Endodermal cell (in vitro differentiated cells): ENCODE measurements around the gene LEFTY1. TPM values are rescaled to one million over a fixed set of nuclear protein-coding genes. Genes with fewer than 3 reads are reported as not detected.

Experiments used
- DNase-seq: peaks from one replicate; pipeline ENCODE4 v3.0.0-alpha.2; 2017
- H3K27ac ChIP-seq: 2 replicates; pipeline ENCODE4 v1.5.1; 2013; ENCODE audit warnings: mild to moderate bottlenecking, low read depth, low read length, moderate library complexity
- H3K27me3 ChIP-seq: 2 replicates; pipeline ENCODE4 v1.6.1; 2013; ENCODE audit warnings: mild to moderate bottlenecking, low read length, moderate library complexity; ENCODE audit not compliant: insufficient read depth, control insufficient read depth, poor library complexity, severe bottlenecking
- H3K36me3 ChIP-seq: 2 replicates; pipeline ENCODE4 v1.7.0; 2013; ENCODE audit warnings: mild to moderate bottlenecking, low read length, moderate library complexity; ENCODE audit not compliant: control insufficient read depth, insufficient read depth
- H3K4me1 ChIP-seq: one replicate; pipeline ENCODE4 v1.7.0; 2013; ENCODE audit warnings: low read length; ENCODE audit not compliant: control insufficient read depth, insufficient read depth
- H3K4me3 ChIP-seq: 2 replicates; pipeline ENCODE4 v1.5.1; 2013; ENCODE audit warnings: mild to moderate bottlenecking, low read length, moderate library complexity
- H3K9ac ChIP-seq: 2 replicates; pipeline ENCODE4 v1.6.1; 2013; ENCODE audit warnings: mild to moderate bottlenecking, low read length, moderate library complexity; ENCODE audit not compliant: poor library complexity, severe bottlenecking; ENCODE audit errors: extremely low read depth
- H3K9me3 ChIP-seq: 2 replicates; pipeline ENCODE4 v1.6.1; 2013; ENCODE audit warnings: mild to moderate bottlenecking, low read length, moderate library complexity; ENCODE audit not compliant: control insufficient read depth
- H3K27ac Mint-ChIP-seq: 2 replicates; pipeline ENCODE4 v1.8.0; 2020; ENCODE audit warnings: mixed read lengths
- H3K27me3 Mint-ChIP-seq: 2 replicates; pipeline ENCODE4 v1.8.0; 2021; ENCODE audit warnings: mild to moderate bottlenecking, mixed read lengths; ENCODE audit not compliant: insufficient read depth
- H3K36me3 Mint-ChIP-seq: 2 replicates; pipeline ENCODE4 v1.8.0; 2020; ENCODE audit warnings: low read depth, mixed read lengths
- H3K4me1 Mint-ChIP-seq: 2 replicates; pipeline ENCODE4 v1.8.0; 2020; ENCODE audit warnings: mixed read lengths
- H3K4me3 Mint-ChIP-seq: 2 replicates; pipeline ENCODE4 v1.8.0; 2020; ENCODE audit warnings: mild to moderate bottlenecking, moderate library complexity, mixed read lengths
- H3K9me3 Mint-ChIP-seq: 2 replicates; pipeline ENCODE4 v1.8.0; 2020; ENCODE audit warnings: mild to moderate bottlenecking, mixed read lengths
- WGBS, 2 experiments: methylation state at CpG; one replicate each; pipeline versions ENCODE4 v1.1.5 to v1.1.7; 2013; ENCODE audit warnings: missing lambda C conversion rate in 2 of 2, mixed read lengths in 1 of 2; ENCODE audit not compliant: insufficient coverage in 1 of 2, insufficient read length in 1 of 2; 5-methylcytosine and 5-hydroxymethylcytosine counted together
- total RNA-seq, 2 donors: library from RNA; stranded (reverse); fragmentation: NEBNext Ultra II Directional in 1 of 2; extraction: Animal tissue kit (Norgen Biotek cat#: 25700) in 1 of 2; gene quantifications; 2 replicates in 1 of 2; 3 replicates in 1 of 2; pipeline ENCODE4 v1.2.1, GENCODE V29; 2021
- TF ChIP-seq, protein P1 (sequence below): fragments of 200-600 bp; sonication (generic); conservative IDR thresholded peaks from 2 replicates; pipeline ENCODE4 v1.5.0; 2021; ENCODE audit warnings: antibody characterized with exemption, mild to moderate bottlenecking

LEFTY1 gene
- total RNA-seq, 2 donors from 2014 or later: 76.0 to 660 TPM

DNA sequence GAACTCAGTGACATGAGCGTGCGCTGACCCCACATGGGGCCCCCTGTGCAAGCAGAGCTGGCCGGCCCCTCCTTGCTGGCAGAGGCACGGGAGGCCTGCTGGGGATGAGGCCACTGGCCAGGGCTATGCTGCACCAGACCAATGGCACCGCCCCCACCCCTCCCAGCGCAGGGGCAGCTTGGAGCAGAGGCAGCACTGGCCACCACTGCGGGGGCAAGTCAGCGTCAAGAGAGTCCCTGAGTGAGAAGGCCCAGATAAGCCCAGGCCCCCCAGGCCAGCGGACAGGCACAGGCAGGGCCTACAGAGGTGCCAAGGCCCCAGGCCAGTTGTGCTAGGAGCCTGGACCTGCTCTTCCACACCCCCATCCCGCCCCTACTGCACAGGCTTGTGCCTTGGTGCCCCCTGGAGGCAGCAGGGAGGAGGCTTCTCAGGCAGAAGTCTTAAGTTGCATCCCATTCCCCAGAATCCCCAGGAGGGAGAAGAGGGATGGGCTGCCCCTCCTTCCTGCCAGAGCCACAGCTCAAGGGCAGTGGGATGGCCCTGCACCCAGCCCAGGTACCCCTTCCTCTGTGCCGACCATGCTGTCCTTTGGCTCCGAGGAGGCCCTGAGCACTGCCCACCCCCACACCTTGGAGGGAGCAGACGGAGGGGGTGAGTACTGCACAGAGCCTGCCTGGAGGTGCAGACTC is 43.2 kb downstream of the LEFTY1 start:
- H3K27me3 ChIP-seq: no peaks in the 10 kb centered on the region
- WGBS, 2 experiments: 74 to 86% methylated on average over 8 to 13 of the region's 13 CpGs
- H3K4me1 ChIP-seq: peaks cover 10% of the 10 kb centered on the region
- H3K36me3 ChIP-seq: peaks cover 84% of the 10 kb centered on the region
- peak; percentile 96 for DNase-seq
- Mint-ChIP-seq H3K27me3 (no peaks in the 10 kb centered on the region), H3K36me3 (peaks cover 57% of the 10 kb centered on the region), H3K9me3 (peaks cover 11% of the 10 kb centered on the region), H3K27ac (peak overlapping the region; percentile 81), H3K4me1 (peaks cover 21% of the 10 kb centered on the region), H3K4me3 (no peak overlapping the region)
- H3K9me3 ChIP-seq: peaks cover 5% of the 10 kb centered on the region
- no peak overlapping the region for H3K4me3 ChIP-seq
- no peak overlapping the region for H3K27ac ChIP-seq
- TF ChIP-seq, protein P1, sequence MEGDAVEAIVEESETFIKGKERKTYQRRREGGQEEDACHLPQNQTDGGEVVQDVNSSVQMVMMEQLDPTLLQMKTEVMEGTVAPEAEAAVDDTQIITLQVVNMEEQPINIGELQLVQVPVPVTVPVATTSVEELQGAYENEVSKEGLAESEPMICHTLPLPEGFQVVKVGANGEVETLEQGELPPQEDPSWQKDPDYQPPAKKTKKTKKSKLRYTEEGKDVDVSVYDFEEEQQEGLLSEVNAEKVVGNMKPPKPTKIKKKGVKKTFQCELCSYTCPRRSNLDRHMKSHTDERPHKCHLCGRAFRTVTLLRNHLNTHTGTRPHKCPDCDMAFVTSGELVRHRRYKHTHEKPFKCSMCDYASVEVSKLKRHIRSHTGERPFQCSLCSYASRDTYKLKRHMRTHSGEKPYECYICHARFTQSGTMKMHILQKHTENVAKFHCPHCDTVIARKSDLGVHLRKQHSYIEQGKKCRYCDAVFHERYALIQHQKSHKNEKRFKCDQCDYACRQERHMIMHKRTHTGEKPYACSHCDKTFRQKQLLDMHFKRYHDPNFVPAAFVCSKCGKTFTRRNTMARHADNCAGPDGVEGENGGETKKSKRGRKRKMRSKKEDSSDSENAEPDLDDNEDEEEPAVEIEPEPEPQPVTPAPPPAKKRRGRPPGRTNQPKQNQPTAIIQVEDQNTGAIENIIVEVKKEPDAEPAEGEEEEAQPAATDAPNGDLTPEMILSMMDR: peak; percentile 91
- no peak overlapping the region for H3K9ac ChIP-seq

DNA sequence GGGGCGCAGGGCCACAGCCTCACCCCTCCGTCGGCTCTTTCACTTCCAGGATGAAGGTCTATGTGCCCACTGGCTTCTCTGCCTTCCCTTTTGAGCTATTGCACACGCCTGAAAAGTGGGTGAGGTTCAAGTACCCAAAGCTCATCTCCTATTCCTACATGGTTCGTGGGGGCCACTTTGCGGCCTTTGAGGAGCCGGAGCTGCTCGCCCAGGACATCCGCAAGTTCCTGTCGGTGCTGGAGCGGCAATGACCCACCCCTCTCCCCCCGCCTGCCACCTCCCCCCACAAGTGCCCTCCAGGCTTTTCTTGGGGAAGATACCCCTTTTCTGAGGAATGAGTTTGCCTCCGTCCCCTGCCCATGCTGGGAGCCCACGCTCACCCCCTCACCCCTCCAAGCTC is 43.8 kb downstream of the LEFTY1 start:
- DNase-seq: no peak
- H3K4me3 Mint-ChIP-seq: no peak overlapping the region
- H3K4me1 Mint-ChIP-seq: peaks cover 21% of the 10 kb centered on the region
- peaks cover 57% of the 10 kb centered on the region for H3K36me3 Mint-ChIP-seq
- H3K9me3 Mint-ChIP-seq: peaks cover 5% of the 10 kb centered on the region
- Histone ChIP-seq H3K9me3 (no peaks in the 10 kb centered on the region), H3K4me1 (peaks cover 10% of the 10 kb centered on the region), H3K9ac (no peak overlapping the region), H3K27me3 (no peaks in the 10 kb centered on the region), H3K4me3 (no peak overlapping the region), H3K27ac (no peak overlapping the region), H3K36me3 (peaks cover 84% of the 10 kb centered on the region)
- TF ChIP-seq, protein P1: no peak
- WGBS, 2 experiments: 95 to 97% methylated on average over 9 to 14 of the region's 14 CpGs
- no peak overlapping the region for H3K27ac Mint-ChIP-seq
- H3K27me3 Mint-ChIP-seq: no peaks in the 10 kb centered on the region

DNA sequence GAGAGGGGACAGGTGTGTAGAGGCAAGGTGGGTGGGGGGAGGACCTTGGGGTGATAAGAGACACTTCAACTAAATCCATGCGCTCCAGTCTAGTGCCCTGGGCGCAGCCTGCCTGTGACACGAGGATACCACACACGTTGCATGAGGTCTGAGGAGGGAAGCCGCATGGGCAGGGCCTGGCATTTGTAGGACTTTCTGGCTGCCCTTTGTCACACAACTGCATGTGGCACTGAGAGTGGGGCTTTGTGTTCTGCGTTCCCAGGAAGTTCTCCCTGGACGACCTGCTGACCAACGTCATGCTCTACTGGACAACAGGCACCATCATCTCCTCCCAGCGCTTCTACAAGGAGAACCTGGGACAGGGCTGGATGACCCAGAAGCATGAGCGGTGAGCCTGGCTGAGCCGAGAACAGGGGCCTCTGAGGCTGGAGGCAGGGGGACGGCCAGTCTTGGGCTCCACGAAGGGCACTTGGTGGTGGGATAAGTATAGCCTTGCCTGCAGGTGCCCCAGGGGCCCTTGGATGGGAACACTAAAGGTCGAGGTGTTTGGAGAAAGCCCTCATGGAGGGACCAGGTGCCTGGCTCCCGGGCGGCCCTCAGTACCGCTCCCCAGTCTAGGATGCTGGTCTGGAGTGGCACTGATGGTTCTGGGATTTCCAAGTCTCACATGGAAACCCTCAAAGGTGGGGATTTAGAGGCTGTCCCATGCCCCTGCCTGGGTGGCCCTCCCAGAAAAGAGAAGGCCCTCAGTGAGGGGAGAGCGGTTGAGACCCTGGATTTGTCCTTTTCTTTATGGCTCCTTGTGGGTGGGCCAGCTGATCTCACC is 44.5 kb downstream of the LEFTY1 start:
- Histone ChIP-seq H3K27ac (no peak overlapping the region), H3K9me3 (no peaks in the 10 kb centered on the region), H3K9ac (no peak overlapping the region), H3K36me3 (peaks cover 84% of the 10 kb centered on the region), H3K27me3 (no peaks in the 10 kb centered on the region), H3K4me3 (no peak overlapping the region), H3K4me1 (peaks cover 8% of the 10 kb centered on the region)
- peak overlapping the region; percentile 12 for H3K27ac Mint-ChIP-seq
- no peaks in the 10 kb centered on the region for H3K9me3 Mint-ChIP-seq
- TF ChIP-seq, protein P1: no peak
- WGBS, 2 experiments: 92 to 97% methylated on average over 11 to 18 of the region's 18 CpGs
- peaks cover 57% of the 10 kb centered on the region for H3K36me3 Mint-ChIP-seq
- peak; percentile 56 for DNase-seq
- H3K27me3 Mint-ChIP-seq: no peaks in the 10 kb centered on the region
- H3K4me3 Mint-ChIP-seq: no peak overlapping the region
- peaks cover 21% of the 10 kb centered on the region for H3K4me1 Mint-ChIP-seq
